ENCODE measurements around the gene MBOAT1. TPM values are rescaled to one million over a fixed set of nuclear protein-coding genes. Genes with fewer than 3 reads are reported as not detected.
"Not testable (repeated sequence)": the region's sequence is repeated elsewhere in the genome, so short reads cannot be mapped to it uniquely, and the experiment has no call there.

The MBOAT1 gene, protein sequence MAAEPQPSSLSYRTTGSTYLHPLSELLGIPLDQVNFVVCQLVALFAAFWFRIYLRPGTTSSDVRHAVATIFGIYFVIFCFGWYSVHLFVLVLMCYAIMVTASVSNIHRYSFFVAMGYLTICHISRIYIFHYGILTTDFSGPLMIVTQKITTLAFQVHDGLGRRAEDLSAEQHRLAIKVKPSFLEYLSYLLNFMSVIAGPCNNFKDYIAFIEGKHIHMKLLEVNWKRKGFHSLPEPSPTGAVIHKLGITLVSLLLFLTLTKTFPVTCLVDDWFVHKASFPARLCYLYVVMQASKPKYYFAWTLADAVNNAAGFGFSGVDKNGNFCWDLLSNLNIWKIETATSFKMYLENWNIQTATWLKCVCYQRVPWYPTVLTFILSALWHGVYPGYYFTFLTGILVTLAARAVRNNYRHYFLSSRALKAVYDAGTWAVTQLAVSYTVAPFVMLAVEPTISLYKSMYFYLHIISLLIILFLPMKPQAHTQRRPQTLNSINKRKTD
- total RNA-seq: 10 to 100 TPM; 14.1 to 14.8 TPM

DNA sequence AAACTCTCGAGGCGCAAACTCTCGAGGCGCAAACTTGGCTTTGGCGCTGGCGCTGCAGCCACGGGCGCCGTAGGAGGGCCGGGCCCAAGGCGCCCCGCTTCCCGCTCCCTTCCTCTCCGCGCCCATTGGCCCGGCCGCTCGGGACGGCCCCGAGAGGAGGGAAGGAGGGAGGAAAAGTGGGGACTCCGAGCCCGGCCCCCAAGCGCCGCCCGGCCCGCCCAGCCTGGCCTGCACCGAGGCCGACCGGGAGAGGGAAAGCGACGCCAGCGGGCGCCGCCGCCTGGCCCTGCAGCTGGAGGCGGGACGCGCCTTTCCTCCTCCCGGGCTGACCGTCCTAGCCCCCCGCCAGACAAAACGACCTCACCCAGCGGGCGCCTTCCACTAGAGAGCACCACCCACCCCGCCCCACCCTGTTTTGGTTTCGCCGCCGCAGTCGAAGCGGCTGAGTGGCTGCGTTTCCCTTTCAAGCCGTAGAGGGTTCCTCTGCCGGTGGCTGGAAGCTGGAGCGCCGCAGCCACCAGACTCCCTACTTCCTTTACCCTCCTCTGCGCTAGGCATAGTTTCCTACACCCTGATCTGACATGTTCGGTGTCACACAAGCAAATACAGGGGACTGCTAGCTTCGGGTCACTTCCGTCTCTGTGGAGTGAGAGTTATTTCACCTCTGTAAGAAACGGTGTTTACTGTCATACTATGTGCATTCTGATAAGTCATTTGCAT is at the start of gene MBOAT1:
Gene MBOAT1 (minus strand): TSS at position 78 of the 720 bp plus-strand sequence. CDS start 235 bp downstream, outside the sequence.
- Mint-ChIP-seq H3K4me1 (peaks cover 22% of the 10 kb centered on the region), H3K27ac (peak within 1 kb of the TSS; percentile 98), H3K9me3 (no peaks in the 10 kb centered on the region), H3K36me3 (no peaks in the 10 kb centered on the region), H3K4me3 (peak within 1 kb of the TSS; percentile 95), H3K27me3 (peaks cover 15% of the 10 kb centered on the region)
- POLR2A ChIA-PET: interaction anchor here (0.9 to 2.3 kb wide), 7 partner anchors 11 to 1382 kb away, joined by 3 to 16 read pairs (median 4); partner anchors contain the start of gene CDKAL1
- DNase-seq: peak; percentile 83
- peak; percentile 91 for ATAC-seq (ENCODE audit: low read depth)

DNA sequence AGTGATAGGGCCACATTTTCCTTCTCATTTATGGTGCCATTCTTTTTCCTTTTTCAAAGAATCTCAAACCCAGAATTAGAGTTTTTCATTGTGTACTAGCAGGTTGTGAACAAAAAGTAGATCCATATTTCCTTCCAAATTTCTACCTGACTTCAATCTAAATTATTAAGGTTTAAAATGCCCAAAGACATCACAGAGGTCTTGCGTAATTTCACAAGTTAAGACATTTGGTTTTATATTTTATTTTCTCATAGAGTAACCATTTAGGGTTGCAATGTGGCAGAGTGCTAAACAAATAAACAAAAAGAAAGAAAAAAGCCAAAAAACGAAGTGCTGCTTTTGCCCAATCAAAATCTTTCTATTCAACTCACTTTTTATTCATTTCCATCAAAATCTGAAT is 49.4 kb upstream of the MBOAT1 start:
- H3K4me1 Mint-ChIP-seq: no peaks in the 10 kb centered on the region
- no peak overlapping the region for H3K27ac Mint-ChIP-seq
- DNase-seq: no peak
- H3K9me3 Mint-ChIP-seq: no peaks in the 10 kb centered on the region
- peaks cover 21% of the 10 kb centered on the region for H3K27me3 Mint-ChIP-seq
- ATAC-seq (ENCODE audit: low read depth): no peak
- POLR2A ChIA-PET: no interaction called here
- no peak overlapping the region for H3K4me3 Mint-ChIP-seq
- no peaks in the 10 kb centered on the region for H3K36me3 Mint-ChIP-seq

DNA sequence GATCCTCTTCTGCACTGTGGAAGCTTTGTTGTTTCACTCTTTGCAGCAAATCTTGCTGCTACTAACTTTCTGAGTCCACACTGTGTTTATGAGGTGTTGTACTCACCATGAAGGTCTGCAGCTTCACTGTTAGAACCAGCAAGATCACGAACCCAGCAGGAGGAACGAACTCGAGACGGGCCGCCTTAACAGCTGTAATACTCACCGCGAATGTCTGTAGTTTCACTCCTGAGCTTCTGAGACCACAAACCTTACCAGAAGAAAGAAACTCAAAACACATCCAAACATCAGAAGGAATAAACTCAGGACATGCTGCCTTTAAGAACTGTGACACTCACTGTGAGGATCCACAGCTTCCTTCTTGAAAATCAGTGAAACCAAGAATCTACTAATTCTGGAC is 48.1 kb upstream of the MBOAT1 start:
- Mint-ChIP-seq H3K4me1 (no peaks in the 10 kb centered on the region), H3K27me3 (peaks cover 21% of the 10 kb centered on the region), H3K9me3 (no peaks in the 10 kb centered on the region), H3K27ac (no peak overlapping the region), H3K36me3 (no peaks in the 10 kb centered on the region), H3K4me3 (no peak overlapping the region)
- DNase-seq: no peak
- POLR2A ChIA-PET: no interaction called here
- no peak for ATAC-seq (ENCODE audit: low read depth)

- Mint-ChIP-seq H3K4me3 (no peak overlapping the region), H3K9me3 (no peaks in the 10 kb centered on the region), H3K27ac (no peak overlapping the region), H3K27me3 (peaks cover 27% of the 10 kb centered on the region), H3K4me1 (no peaks in the 10 kb centered on the region), H3K36me3 (no peaks in the 10 kb centered on the region)
- POLR2A ChIA-PET: no interaction called here
- DNase-seq: no peak
- ATAC-seq (ENCODE audit: low read depth): no peak
Observed at GRCh38 chr6:20259316-20260049, 47.2 kb upstream of the MBOAT1 start.

- POLR2A ChIA-PET: no interaction called here
- Mint-ChIP-seq H3K4me3 (no peak overlapping the region), H3K36me3 (no peaks in the 10 kb centered on the region), H3K27ac (no peak overlapping the region), H3K4me1 (no peaks in the 10 kb centered on the region), H3K9me3 (no peaks in the 10 kb centered on the region), H3K27me3 (peaks cover 12% of the 10 kb centered on the region)
- ATAC-seq (ENCODE audit: low read depth) (no peak), DNase-seq (no peak)
Observed at GRCh38 chr6:20255428-20255827, 43.2 kb upstream of the MBOAT1 start.

DNA sequence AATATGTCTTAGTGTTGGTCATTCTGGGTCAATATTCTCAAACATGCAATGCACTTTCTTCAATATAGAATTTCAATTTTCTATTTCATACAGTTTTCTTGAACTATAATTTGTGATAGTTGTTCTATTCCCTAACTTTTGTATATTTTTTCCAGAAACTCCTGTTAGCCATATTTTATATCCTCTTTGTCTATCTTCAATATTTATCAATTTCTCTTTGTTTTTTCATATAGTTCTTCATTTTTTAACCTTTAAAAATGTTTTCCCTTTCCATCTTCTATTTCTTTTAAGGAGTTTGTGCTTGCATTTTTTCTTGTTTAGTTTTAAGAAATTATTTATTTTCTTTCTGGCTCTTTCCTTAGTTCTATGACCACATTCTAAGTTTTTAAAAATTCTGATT is 42.0 kb upstream of the MBOAT1 start:
- no peaks in the 10 kb centered on the region for H3K4me1 Mint-ChIP-seq
- H3K36me3 Mint-ChIP-seq: no peaks in the 10 kb centered on the region
- no peaks in the 10 kb centered on the region for H3K9me3 Mint-ChIP-seq
- POLR2A ChIA-PET: no interaction called here
- H3K27me3 Mint-ChIP-seq: peaks cover 12% of the 10 kb centered on the region
- no peak for ATAC-seq (ENCODE audit: low read depth)
- no peak for DNase-seq
- H3K27ac Mint-ChIP-seq: no peak overlapping the region
- no peak overlapping the region for H3K4me3 Mint-ChIP-seq

- no peaks in the 10 kb centered on the region for H3K4me1 Mint-ChIP-seq
- ATAC-seq (ENCODE audit: low read depth) (no peak), DNase-seq (no peak)
- no peak overlapping the region for H3K27ac Mint-ChIP-seq
- POLR2A ChIA-PET: no interaction called here
- H3K9me3 Mint-ChIP-seq: no peaks in the 10 kb centered on the region
- no peaks in the 10 kb centered on the region for H3K36me3 Mint-ChIP-seq
- peaks cover 12% of the 10 kb centered on the region for H3K27me3 Mint-ChIP-seq
- H3K4me3 Mint-ChIP-seq: no peak overlapping the region
Observed at GRCh38 chr6:20253021-20253420, 40.8 kb upstream of the MBOAT1 start.

- Mint-ChIP-seq H3K27ac (no peak overlapping the region), H3K9me3 (no peaks in the 10 kb centered on the region)
- POLR2A ChIA-PET: no interaction called here
Observed at GRCh38 chr6:20252311-20252710, 40.0 kb upstream of the MBOAT1 start.

DNA sequence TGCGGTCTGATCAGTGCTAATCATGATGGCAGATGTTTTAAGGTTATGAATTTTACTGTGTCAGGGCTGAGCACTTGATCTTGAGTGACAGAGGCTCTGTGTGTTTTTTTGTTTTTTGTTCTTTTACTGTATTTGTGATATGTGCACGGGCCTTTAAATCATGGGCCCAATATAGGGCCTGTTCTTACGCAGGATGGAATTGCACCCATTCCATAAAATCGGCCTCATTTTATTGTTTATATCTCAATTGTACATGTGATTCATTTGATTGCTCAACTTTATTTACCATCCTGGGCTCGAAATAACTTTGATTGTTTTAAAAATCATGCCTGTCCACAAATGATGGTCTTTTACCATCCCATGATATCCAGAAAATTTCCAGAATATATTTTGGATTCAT is 39.3 kb upstream of the MBOAT1 start:
- no peaks in the 10 kb centered on the region for H3K9me3 Mint-ChIP-seq
- no peak overlapping the region for H3K27ac Mint-ChIP-seq
- peaks cover 12% of the 10 kb centered on the region for H3K27me3 Mint-ChIP-seq
- no peak overlapping the region for H3K4me3 Mint-ChIP-seq
- no peaks in the 10 kb centered on the region for H3K36me3 Mint-ChIP-seq
- POLR2A ChIA-PET: no interaction called here
- ATAC-seq (ENCODE audit: low read depth) (no peak), DNase-seq (no peak)
- H3K4me1 Mint-ChIP-seq: no peaks in the 10 kb centered on the region

More at GRCh38 chr6:20252311-20252710, 40.0 kb upstream of the MBOAT1 start:
- Mint-ChIP-seq H3K4me1 (no peaks in the 10 kb centered on the region), H3K4me3 (no peak overlapping the region), H3K36me3 (no peaks in the 10 kb centered on the region), H3K27me3 (peaks cover 12% of the 10 kb centered on the region)
- ATAC-seq (ENCODE audit: low read depth): no peak
- no peak for DNase-seq

DNA sequence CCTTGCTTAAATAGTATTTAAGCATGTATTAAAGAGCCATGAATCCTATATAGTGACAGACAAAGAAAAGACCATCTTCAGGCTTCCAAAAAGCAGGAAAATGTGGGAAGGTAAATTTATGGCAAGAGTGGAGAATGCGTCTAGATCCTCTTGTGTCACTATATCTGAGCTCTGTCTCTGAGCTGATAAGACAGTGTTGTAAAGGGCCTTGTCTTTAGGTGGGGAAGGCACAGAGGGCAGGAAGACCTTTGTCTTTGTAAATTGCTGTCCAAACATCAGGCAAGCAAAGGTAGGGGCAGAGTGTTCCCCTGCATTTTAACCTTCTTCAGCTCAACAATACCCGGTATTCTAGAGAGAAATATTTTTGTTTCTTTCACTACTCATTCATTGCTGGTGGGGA is 33.9 kb upstream of the MBOAT1 start:
- no peak for ATAC-seq (ENCODE audit: low read depth)
- Mint-ChIP-seq H3K36me3 (no peaks in the 10 kb centered on the region), H3K4me3 (no peak overlapping the region), H3K27me3 (peaks cover 2% of the 10 kb centered on the region), H3K4me1 (no peaks in the 10 kb centered on the region), H3K9me3 (no peaks in the 10 kb centered on the region), H3K27ac (no peak overlapping the region)
- DNase-seq: no peak
- POLR2A ChIA-PET: no interaction called here

- H3K27me3 Mint-ChIP-seq; POLR2A ChIA-PET; H3K9me3 Mint-ChIP-seq; H3K4me3 Mint-ChIP-seq; H3K27ac Mint-ChIP-seq; DNase-seq; H3K36me3 Mint-ChIP-seq; ATAC-seq (ENCODE audit: low read depth); H3K4me1 Mint-ChIP-seq: not testable (repeated sequence)
Observed at GRCh38 chr6:20244807-20245681, 32.8 kb upstream of the MBOAT1 start.

- Mint-ChIP-seq H3K27me3 (peaks cover 2% of the 10 kb centered on the region), H3K9me3 (no peaks in the 10 kb centered on the region), H3K36me3 (no peaks in the 10 kb centered on the region), H3K4me1 (peaks cover 2% of the 10 kb centered on the region), H3K4me3 (no peak overlapping the region), H3K27ac (no peak overlapping the region)
- POLR2A ChIA-PET: no interaction called here
- no peak for DNase-seq
- no peak for ATAC-seq (ENCODE audit: low read depth)
Observed at GRCh38 chr6:20243288-20243687, 31.0 kb upstream of the MBOAT1 start.

GRCh38 chr6:20242397-20242796 is 30.1 kb upstream of the MBOAT1 start:
- peaks cover 7% of the 10 kb centered on the region for H3K4me1 Mint-ChIP-seq

More at GRCh38 chr6:20242397-20242796, 30.1 kb upstream of the MBOAT1 start:
- H3K27me3 Mint-ChIP-seq: peaks cover 2% of the 10 kb centered on the region
- DNase-seq (no peak), ATAC-seq (ENCODE audit: low read depth) (no peak)
- no peaks in the 10 kb centered on the region for H3K36me3 Mint-ChIP-seq
- H3K27ac Mint-ChIP-seq: no peak overlapping the region
- POLR2A ChIA-PET: no interaction called here
- no peak overlapping the region for H3K4me3 Mint-ChIP-seq
- H3K9me3 Mint-ChIP-seq: no peaks in the 10 kb centered on the region

Measured in activated naive CD8-positive, alpha-beta T cell treated with anti-CD3 and anti-CD28 coated beads, Interleukin-2, amount 10 ng/mL, durations not matched to agents 7 days and 5 days (primary cell).